Measurements from ENCODE around the gene PHACTR3. TPM values are rescaled to one million over a fixed set of nuclear protein-coding genes. Genes with fewer than 3 reads are reported as not detected.

PHACTR3 gene
- total RNA-seq, 1 experiment from 2014 or later: not detected

- no peak overlapping the region for H2BK15ac ChIP-seq (ENCODE audit: low read depth, low read length)
- no peak overlapping the region for H2BK5ac ChIP-seq (ENCODE audit: insufficient read length, low read length)
- H2AFZ ChIP-seq (ENCODE audit: low read length): no peak overlapping the region
- H3K27ac Mint-ChIP-seq: no peak overlapping the region
- H3K4me3 Mint-ChIP-seq: no peak overlapping the region
- no peak overlapping the region for H3K4ac ChIP-seq (ENCODE audit: low read depth, low read length)
- H4K5ac ChIP-seq (ENCODE audit: insufficient read length, low read depth, low read length): no peak overlapping the region
- no peak overlapping the region for H3K18ac ChIP-seq (ENCODE audit: insufficient read length, low read depth, low read length)
- no peak overlapping the region for H2BK120ac ChIP-seq (ENCODE audit: low read depth, low read length, poor library complexity, severe bottlenecking)
- H2AK5ac ChIP-seq (ENCODE audit: insufficient read length, low read length): no peak overlapping the region
- no peak overlapping the region for H4K91ac ChIP-seq (ENCODE audit: insufficient read length, low read depth, low read length)
- no peaks in the 10 kb centered on the region for H3K23me2 ChIP-seq (ENCODE audit: insufficient read length, low read depth, low read length, poor library complexity, severe bottlenecking)
- WGBS (ENCODE audit: extremely low coverage, insufficient read length, low lambda C conversion rate): no CpG with 5 or more reads among the region's 4 CpGs
- H3K4me1 ChIP-seq (ENCODE audit: insufficient read depth, low read length): no peaks in the 10 kb centered on the region
- H2BK12ac ChIP-seq (ENCODE audit: insufficient read length, low read depth, low read length): no peak overlapping the region
- peaks cover 0 to 13% (median 0%) of the 10 kb centered on the region in 3 experiments; a peak in 2 of 7 replicates for H3K36me3 Mint-ChIP-seq (ENCODE audit: insufficient read depth in 1 of 3, low read depth in 3 of 3)
- peaks cover 32% of the 10 kb centered on the region for H3K9me3 ChIP-seq (ENCODE audit: control insufficient read depth, low read depth, low read length)
- no peak overlapping the region for H4K8ac ChIP-seq (replicated peaks; ENCODE audit: insufficient read length, low read depth, low read length)
- no peak overlapping the region for H3K27ac ChIP-seq (ENCODE audit: insufficient read length, low read depth, low read length)
- no peak for DNase-seq
- no peak overlapping the region for H3T11ph ChIP-seq (ENCODE audit: low read length)
- H3K79me1 ChIP-seq (ENCODE audit: insufficient read depth, low read depth, low read length, poor library complexity, severe bottlenecking): no peaks in the 10 kb centered on the region
- H3K79me2 ChIP-seq (ENCODE audit: insufficient read depth, low read length): no peaks in the 10 kb centered on the region
- H3K27me3 ChIP-seq (ENCODE audit: insufficient read depth, low read length): no peaks in the 10 kb centered on the region; the same call in 1 of the 2 replicates
- H3K4me2 ChIP-seq (ENCODE audit: insufficient read depth, insufficient read length, low read length): no peak overlapping the region
- H3K27me3 Mint-ChIP-seq (ENCODE audit: low read depth): peaks cover 33% of the 10 kb centered on the region
- no peak overlapping the region for H3K14ac ChIP-seq (ENCODE audit: insufficient read depth, low read length)
- H3K4me1 Mint-ChIP-seq: no peaks in the 10 kb centered on the region
- no peak for TF ChIP-seq CTCF (conservative IDR thresholded peaks at IDR 0.05)
- no peaks in the 10 kb centered on the region for H4K20me1 ChIP-seq (ENCODE audit: control insufficient read depth, insufficient read depth, insufficient read length)
- H2BK20ac ChIP-seq (ENCODE audit: low read depth, low read length, poor library complexity, severe bottlenecking): no peak overlapping the region
- no peak overlapping the region for H3K9ac ChIP-seq (ENCODE audit: extremely low read depth, insufficient read length, low read length)
- peaks cover 2 to 97% of the 10 kb centered on the region in 2 experiments; a peak in 2 of 5 replicates for H3K9me3 Mint-ChIP-seq
- H3K23ac ChIP-seq (ENCODE audit: insufficient read length, low read depth, low read length): no peak overlapping the region
- no peak overlapping the region for H3K56ac ChIP-seq (ENCODE audit: insufficient read length, low read depth, low read length)
Observed at GRCh38 chr20:59693587-59693986, 89.2 kb downstream of the PHACTR3 start.

Data from H9 (cell line).